ENCODE measurements around the gene IL17RA. TPM values are rescaled to one million over a fixed set of nuclear protein-coding genes. Genes with fewer than 3 reads are reported as not detected.

IL17RA gene
- polyA plus RNA-seq, 1 donor from 2014 or later: 0.52 TPM

GRCh38 chr22:17097701-17098100 lies 12.9 kb downstream of the IL17RA start:
- no peak for TF ChIP-seq CTCF (IDR thresholded peaks at IDR 0.05; ENCODE audit: poor library complexity, severe bottlenecking)
- Histone ChIP-seq H3K9me3 (ENCODE audit: low read length) (no peaks in the 10 kb centered on the region), H3K27me3 (ENCODE audit: insufficient read depth, low read depth, low read length) (no peaks in the 10 kb centered on the region), H3K4me2 (ENCODE audit: low read length) (no peak overlapping the region), H3K9ac (ENCODE audit: low read length) (no peak overlapping the region), H3K9me2 (ENCODE audit: insufficient read depth, low read length) (no peaks in the 10 kb centered on the region), H4K20me1 (ENCODE audit: insufficient read depth) (no peaks in the 10 kb centered on the region), H3K79me2 (replicated peaks; ENCODE audit: insufficient read depth, low read length) (no peaks in the 10 kb centered on the region), H3K36me3 (ENCODE audit: insufficient read depth, low read length) (no peaks in the 10 kb centered on the region), H3K27ac (ENCODE audit: low read length) (no peak overlapping the region), H3F3A (ENCODE audit: insufficient read depth, low read length, poor library complexity, severe bottlenecking) (no peaks in the 10 kb centered on the region), H3K4me3 (ENCODE audit: low read length) (no peak overlapping the region), H2AFZ (ENCODE audit: low read depth, low read length) (no peak overlapping the region)

GRCh38 chr22:17098379-17098819 lies 13.6 kb downstream of the IL17RA start:
- Histone ChIP-seq H3K27me3 (ENCODE audit: insufficient read depth, low read depth, low read length) (no peaks in the 10 kb centered on the region), H3K9ac (ENCODE audit: low read length) (no peak overlapping the region), H3K36me3 (ENCODE audit: insufficient read depth, low read length) (no peaks in the 10 kb centered on the region), H2AFZ (ENCODE audit: low read depth, low read length) (no peak overlapping the region), H3K4me2 (ENCODE audit: low read length) (no peak overlapping the region), H4K20me1 (ENCODE audit: insufficient read depth) (no peaks in the 10 kb centered on the region), H3K79me2 (replicated peaks; ENCODE audit: insufficient read depth, low read length) (no peaks in the 10 kb centered on the region), H3K27ac (ENCODE audit: low read length) (no peak overlapping the region), H3K4me3 (ENCODE audit: low read length) (no peak overlapping the region), H3K9me3 (ENCODE audit: low read length) (no peaks in the 10 kb centered on the region), H3K9me2 (ENCODE audit: insufficient read depth, low read length) (no peaks in the 10 kb centered on the region), H3F3A (ENCODE audit: insufficient read depth, low read length, poor library complexity, severe bottlenecking) (no peaks in the 10 kb centered on the region)
- TF ChIP-seq EZH2 (IDR thresholded peaks at IDR 0.05; ENCODE audit: borderline replicate concordance, insufficient read depth, low read length, poor library complexity, severe bottlenecking): no peak
- no peak for TF ChIP-seq CTCF (IDR thresholded peaks at IDR 0.05; ENCODE audit: poor library complexity, severe bottlenecking)
- TF ChIP-seq RAD21 (conservative IDR thresholded peaks at IDR 0.05): no peak
- TF ChIP-seq POLR2AphosphoS5 (IDR thresholded peaks at IDR 0.05): no peak
- no peak for TF ChIP-seq EP300 (conservative IDR thresholded peaks at IDR 0.05; ENCODE audit: poor library complexity, severe bottlenecking)
- no peak for TF ChIP-seq SMC3 (conservative IDR thresholded peaks at IDR 0.05; ENCODE audit: poor library complexity)
- TF ChIP-seq MXI1 (conservative IDR thresholded peaks at IDR 0.05; ENCODE audit: poor library complexity, severe bottlenecking): no peak
- TF ChIP-seq REST (IDR thresholded peaks at IDR 0.05; ENCODE audit: borderline replicate concordance): no peak
- no peak for TF ChIP-seq TAF1 (IDR thresholded peaks at IDR 0.05; ENCODE audit: low read depth)
